Activated naive CD4-positive, alpha-beta T cell treated with anti-CD3 and anti-CD28 coated beads, Interleukin-2, amount 50 U/mL, for 24 hours (primary cell): Measurements from ENCODE around the gene CHRNA5.
A peak's percentile ranks its signal among the peaks of the same experiment; 100 is the strongest.
"Not testable (repeated sequence)": the region's sequence is repeated elsewhere in the genome, so short reads cannot be mapped to it uniquely, and the experiment has no call there.

ENCODE experiments used
- H3K27ac Mint-ChIP-seq: one replicate; pipeline ENCODE4 v1.8.0; 2021; ENCODE audit warnings: mild to moderate bottlenecking, mixed read lengths
- H3K27me3 Mint-ChIP-seq: one replicate; pipeline ENCODE4 v1.8.0; 2021; ENCODE audit warnings: mixed read lengths
- H3K36me3 Mint-ChIP-seq: one replicate; pipeline ENCODE4 v1.8.0; 2021; ENCODE audit warnings: mixed read lengths
- H3K4me1 Mint-ChIP-seq: one replicate; pipeline ENCODE4 v1.8.0; 2021; ENCODE audit warnings: mixed read lengths
- H3K4me3 Mint-ChIP-seq: one replicate; pipeline ENCODE4 v1.8.0; 2021; ENCODE audit warnings: mild to moderate bottlenecking, mixed read lengths
- H3K9me3 Mint-ChIP-seq: one replicate; pipeline ENCODE4 v1.8.0; 2021; ENCODE audit warnings: mixed read lengths

CHRNA5 gene

GRCh38 chr15:78605201-78605600 is 39.9 kb downstream of the CHRNA5 start:
- Mint-ChIP-seq H3K36me3 (no peaks in the 10 kb centered on the region), H3K4me1 (no peaks in the 10 kb centered on the region), H3K9me3 (no peaks in the 10 kb centered on the region), H3K4me3 (no peak overlapping the region), H3K27ac (no peak overlapping the region), H3K27me3 (peaks cover 4% of the 10 kb centered on the region)

DNA sequence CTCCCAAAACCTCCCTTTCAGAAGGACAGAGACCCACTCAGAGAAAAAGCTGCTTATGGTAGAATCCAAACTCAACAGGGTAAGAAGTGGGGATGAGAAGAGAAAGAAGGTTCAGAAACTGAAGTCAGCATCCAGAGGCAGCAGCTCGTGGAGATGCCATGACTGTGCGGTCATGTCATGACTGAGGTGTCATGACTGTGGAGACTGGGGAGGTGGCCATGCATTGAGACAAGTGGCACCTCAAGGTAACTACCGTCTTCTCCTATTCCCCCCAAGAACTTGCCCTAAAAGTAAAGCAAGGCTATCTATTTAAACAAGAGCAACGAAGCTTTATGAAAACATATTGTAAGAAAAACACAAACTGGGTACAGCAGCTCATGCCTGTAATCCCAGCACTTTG is 40.4 kb downstream of the CHRNA5 start:
- no peaks in the 10 kb centered on the region for H3K9me3 Mint-ChIP-seq
- H3K27me3 Mint-ChIP-seq: peaks cover 4% of the 10 kb centered on the region
- H3K4me3 Mint-ChIP-seq: no peak overlapping the region
- H3K4me1 Mint-ChIP-seq: no peaks in the 10 kb centered on the region
- no peak overlapping the region for H3K27ac Mint-ChIP-seq
- H3K36me3 Mint-ChIP-seq: no peaks in the 10 kb centered on the region

GRCh38 chr15:78609551-78609950 is 44.2 kb downstream of the CHRNA5 start:
- H3K4me3 Mint-ChIP-seq, H3K36me3 Mint-ChIP-seq, H3K4me1 Mint-ChIP-seq, H3K9me3 Mint-ChIP-seq, H3K27me3 Mint-ChIP-seq, H3K27ac Mint-ChIP-seq: not testable (repeated sequence)

DNA sequence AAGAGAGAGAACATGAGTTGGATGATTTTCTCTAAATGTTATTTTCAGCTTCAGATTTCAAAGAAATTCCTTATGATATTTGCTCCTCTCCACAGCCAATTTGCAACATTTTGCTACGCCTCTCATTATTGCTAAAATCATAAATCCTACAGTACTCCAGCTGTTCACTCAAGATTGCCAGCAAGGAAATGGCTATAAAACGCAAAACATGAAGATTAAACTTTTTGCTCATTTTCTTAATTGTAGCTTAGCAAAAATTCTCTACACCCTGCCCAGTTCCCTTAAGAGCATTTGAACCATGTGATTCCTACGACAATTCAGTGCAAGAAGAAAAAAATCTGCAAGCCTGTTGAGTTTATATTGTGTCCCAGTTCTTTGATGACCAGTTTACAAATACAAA is 48.7 kb downstream of the CHRNA5 start:
- no peaks in the 10 kb centered on the region for H3K36me3 Mint-ChIP-seq
- no peak overlapping the region for H3K4me3 Mint-ChIP-seq
- H3K9me3 Mint-ChIP-seq: no peaks in the 10 kb centered on the region
- H3K4me1 Mint-ChIP-seq: peaks cover 4% of the 10 kb centered on the region
- H3K27ac Mint-ChIP-seq: no peak overlapping the region
- peaks cover 9% of the 10 kb centered on the region for H3K27me3 Mint-ChIP-seq

DNA sequence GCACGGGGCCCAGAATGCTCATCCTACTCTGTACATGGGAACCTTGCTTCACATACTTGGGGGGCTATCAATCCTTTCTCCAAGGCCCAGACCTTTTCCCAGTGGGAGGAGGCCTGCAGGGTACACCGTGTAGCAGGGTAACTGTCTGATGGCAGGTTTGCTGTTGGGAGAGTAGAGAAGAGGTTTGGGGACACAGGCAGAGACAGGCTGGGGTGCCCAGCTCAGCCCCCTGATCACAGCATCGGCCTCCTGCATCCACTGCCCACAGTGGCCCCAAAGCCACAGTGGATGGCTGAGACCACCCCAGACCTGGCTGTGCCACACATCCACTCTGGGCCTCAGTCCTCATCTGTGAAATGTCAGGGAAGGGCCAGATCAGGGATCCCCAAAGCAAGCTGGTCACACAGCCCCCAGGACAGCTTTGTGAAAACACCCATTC is 49.9 kb downstream of the CHRNA5 start:
- no peak overlapping the region for H3K4me3 Mint-ChIP-seq
- no peaks in the 10 kb centered on the region for H3K9me3 Mint-ChIP-seq
- H3K36me3 Mint-ChIP-seq: no peaks in the 10 kb centered on the region
- no peak overlapping the region for H3K27ac Mint-ChIP-seq
- peaks cover 8% of the 10 kb centered on the region for H3K4me1 Mint-ChIP-seq
- peaks cover 14% of the 10 kb centered on the region for H3K27me3 Mint-ChIP-seq

- H3K27me3 Mint-ChIP-seq: peaks cover 19% of the 10 kb centered on the region
- no peak overlapping the region for H3K27ac Mint-ChIP-seq
Measured at GRCh38 chr15:78616506-78616905, 51.2 kb downstream of the CHRNA5 start.

DNA sequence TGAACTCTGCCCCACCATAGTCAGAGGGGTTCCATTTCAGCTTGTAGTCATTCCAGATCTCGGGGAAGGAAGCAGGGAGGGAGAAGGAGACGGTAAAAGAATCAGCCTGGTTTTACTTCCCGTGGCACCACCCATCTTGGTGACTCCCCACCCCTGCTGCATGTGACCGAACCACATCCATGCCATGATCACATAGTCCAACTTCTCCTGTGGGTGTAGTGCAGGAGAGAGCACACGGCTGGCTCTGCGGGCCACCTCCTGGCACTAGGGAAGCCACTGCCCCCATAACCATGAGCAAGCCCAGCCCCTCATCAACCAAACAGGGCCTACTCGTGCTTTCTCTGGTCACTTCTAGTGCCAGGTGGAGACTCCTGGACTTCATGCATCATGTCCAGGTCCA is 51.8 kb downstream of the CHRNA5 start:
- no peaks in the 10 kb centered on the region for H3K36me3 Mint-ChIP-seq
- peaks cover 22% of the 10 kb centered on the region for H3K27me3 Mint-ChIP-seq
- no peaks in the 10 kb centered on the region for H3K9me3 Mint-ChIP-seq

More at GRCh38 chr15:78616506-78616905, 51.2 kb downstream of the CHRNA5 start:
- H3K4me1 Mint-ChIP-seq: peaks cover 12% of the 10 kb centered on the region
- no peaks in the 10 kb centered on the region for H3K36me3 Mint-ChIP-seq
- H3K9me3 Mint-ChIP-seq: no peaks in the 10 kb centered on the region
- no peak overlapping the region for H3K4me3 Mint-ChIP-seq

DNA sequence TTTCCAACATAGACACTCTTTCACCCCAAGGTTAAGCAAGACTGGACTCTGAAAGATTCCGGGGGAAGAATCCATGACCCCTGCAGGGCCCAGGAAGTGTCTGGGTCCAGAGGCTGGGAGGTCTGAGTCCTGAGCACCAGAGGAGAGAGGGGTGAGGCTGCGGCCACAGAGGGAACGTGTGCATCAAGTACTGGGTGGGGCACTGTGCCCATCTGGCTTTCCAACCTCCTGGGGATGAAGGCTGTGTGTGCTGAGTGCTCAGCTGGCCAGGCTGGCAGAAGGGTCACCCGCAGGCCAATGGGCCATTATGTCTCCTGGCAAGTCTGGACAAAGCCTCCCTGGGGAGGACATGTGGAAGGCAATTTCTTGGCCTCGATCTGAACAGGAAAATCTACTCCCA is 52.2 kb downstream of the CHRNA5 start:
- peaks cover 25% of the 10 kb centered on the region for H3K27me3 Mint-ChIP-seq

More for the DNA sequence above, 51.8 kb downstream of the CHRNA5 start:
- H3K4me1 Mint-ChIP-seq: peaks cover 15% of the 10 kb centered on the region
- H3K27ac Mint-ChIP-seq: no peak overlapping the region
- no peak overlapping the region for H3K4me3 Mint-ChIP-seq

DNA sequence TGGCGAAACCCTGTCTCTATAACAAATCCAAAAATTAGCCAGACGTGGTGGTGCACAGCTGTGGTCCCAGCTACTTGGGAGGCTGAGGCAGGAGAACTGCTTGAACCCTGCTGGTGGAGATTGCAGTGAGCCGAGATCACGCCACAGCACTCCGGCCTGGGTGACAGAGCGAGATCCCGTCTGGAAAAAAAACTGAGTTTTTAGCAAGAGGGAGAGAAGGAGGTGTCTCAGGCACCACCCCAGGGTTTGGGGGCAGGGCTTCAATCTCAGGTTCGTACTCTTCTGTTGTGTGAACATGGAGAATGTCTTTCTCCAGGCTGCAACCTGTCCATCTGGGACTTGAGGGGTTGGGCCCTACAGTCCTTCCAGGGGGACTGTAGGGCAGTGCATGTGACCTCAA is 52.7 kb downstream of the CHRNA5 start:
- H3K36me3 Mint-ChIP-seq: no peaks in the 10 kb centered on the region
- peaks cover 15% of the 10 kb centered on the region for H3K4me1 Mint-ChIP-seq
- no peak overlapping the region for H3K4me3 Mint-ChIP-seq
- peaks cover 27% of the 10 kb centered on the region for H3K27me3 Mint-ChIP-seq
- no peak overlapping the region for H3K27ac Mint-ChIP-seq
- no peaks in the 10 kb centered on the region for H3K9me3 Mint-ChIP-seq

More for the DNA sequence above, 52.2 kb downstream of the CHRNA5 start:
- Mint-ChIP-seq H3K4me3 (no peak overlapping the region), H3K9me3 (no peaks in the 10 kb centered on the region), H3K36me3 (no peaks in the 10 kb centered on the region), H3K27ac (no peak overlapping the region), H3K4me1 (peaks cover 15% of the 10 kb centered on the region)

- no peak overlapping the region for H3K4me3 Mint-ChIP-seq
- H3K9me3 Mint-ChIP-seq: no peaks in the 10 kb centered on the region
- peaks cover 15% of the 10 kb centered on the region for H3K4me1 Mint-ChIP-seq
- H3K27ac Mint-ChIP-seq: no peak overlapping the region
- peaks cover 30% of the 10 kb centered on the region for H3K27me3 Mint-ChIP-seq
- H3K36me3 Mint-ChIP-seq: no peaks in the 10 kb centered on the region
Measured at GRCh38 chr15:78618490-78618934, 53.2 kb downstream of the CHRNA5 start.

DNA sequence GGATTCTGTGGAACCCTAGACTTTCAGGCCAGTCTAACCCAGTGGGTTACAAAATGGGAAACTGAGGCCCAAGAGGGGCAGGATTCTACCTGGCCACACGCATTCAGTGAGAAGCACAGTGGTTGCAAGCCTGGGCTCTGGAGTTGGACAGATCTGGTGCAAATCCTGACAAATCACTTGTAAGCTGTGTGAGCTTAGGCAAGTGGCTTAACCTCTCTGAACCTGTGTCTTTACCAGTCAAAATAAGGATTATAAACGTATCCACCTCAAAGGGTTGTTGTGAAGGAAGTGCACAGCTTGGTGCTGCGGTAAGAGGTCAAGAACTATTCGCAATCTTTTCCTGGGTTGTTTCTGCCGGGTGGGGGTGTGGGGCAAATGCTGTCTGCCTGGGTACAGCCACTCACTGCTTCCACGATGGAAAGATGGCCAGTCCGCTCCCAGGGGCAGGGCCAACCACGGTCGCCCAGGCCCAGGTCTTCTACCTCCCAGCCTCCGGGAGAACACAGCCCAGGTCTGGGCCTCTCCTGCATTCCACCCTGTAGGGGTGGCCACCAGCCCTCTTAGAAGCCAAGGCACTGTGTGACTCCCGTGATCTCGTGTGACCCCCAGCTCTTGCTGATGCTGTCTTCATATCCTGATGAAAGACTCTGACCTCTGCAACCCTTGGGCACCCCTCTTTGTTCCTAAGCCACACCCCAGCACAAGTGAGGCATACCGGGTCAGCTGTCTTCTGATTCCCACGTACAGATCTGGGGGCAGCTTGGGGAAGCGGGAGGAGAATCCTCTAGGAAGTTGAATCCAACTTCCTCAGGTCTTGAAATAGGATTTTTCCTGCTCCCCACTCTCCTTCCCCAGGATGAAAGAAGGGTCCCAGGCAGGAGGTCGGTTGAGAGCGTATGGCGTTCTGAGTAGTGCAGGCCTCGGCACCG is 54.0 kb downstream of the CHRNA5 start:
- Mint-ChIP-seq H3K4me3 (no peak overlapping the region), H3K36me3 (no peaks in the 10 kb centered on the region), H3K4me1 (peaks cover 15% of the 10 kb centered on the region), H3K9me3 (no peaks in the 10 kb centered on the region), H3K27ac (no peak overlapping the region), H3K27me3 (peaks cover 32% of the 10 kb centered on the region)

- Mint-ChIP-seq H3K9me3 (no peaks in the 10 kb centered on the region), H3K4me3 (peak overlapping the region; percentile 11), H3K36me3 (no peaks in the 10 kb centered on the region), H3K27ac (no peak overlapping the region), H3K4me1 (peaks cover 15% of the 10 kb centered on the region), H3K27me3 (peaks cover 33% of the 10 kb centered on the region)
Measured at GRCh38 chr15:78620021-78620526, 54.8 kb downstream of the CHRNA5 start.

- peaks cover 15% of the 10 kb centered on the region for H3K4me1 Mint-ChIP-seq
- H3K4me3 Mint-ChIP-seq: peak within 1 kb of the TSS; percentile 12
- H3K27ac Mint-ChIP-seq: no peak within 1 kb of the TSS
- no peaks in the 10 kb centered on the region for H3K36me3 Mint-ChIP-seq
- no peaks in the 10 kb centered on the region for H3K9me3 Mint-ChIP-seq
- H3K27me3 Mint-ChIP-seq: peaks cover 33% of the 10 kb centered on the region
Measured at GRCh38 chr15:78620527-78621421, 55.5 kb downstream of the CHRNA5 start, which contains the start of gene CHRNA3. Gene CHRNA3, minus strand, starts transcription at chr15:78620996. Its CDS starts 202 bp downstream, at chr15:78620794.

GRCh38 chr15:78621810-78622402 is 56.6 kb downstream of the CHRNA5 start:
- Mint-ChIP-seq H3K27me3 (peaks cover 34% of the 10 kb centered on the region), H3K36me3 (no peaks in the 10 kb centered on the region), H3K4me1 (peaks cover 15% of the 10 kb centered on the region), H3K4me3 (no peak overlapping the region), H3K9me3 (no peaks in the 10 kb centered on the region), H3K27ac (no peak overlapping the region)
